ENCODE measurements around the gene FEZF2.

FEZF2 gene

GRCh38 chr3:62373215-62373614 is at the start of gene FEZF2:
FEZF2 (minus strand) TSS chr3:62373550; CDS start chr3:62372868, 682 bp downstream.
- DNase-seq (ENCODE audit: low read depth), result no peak

DNA sequence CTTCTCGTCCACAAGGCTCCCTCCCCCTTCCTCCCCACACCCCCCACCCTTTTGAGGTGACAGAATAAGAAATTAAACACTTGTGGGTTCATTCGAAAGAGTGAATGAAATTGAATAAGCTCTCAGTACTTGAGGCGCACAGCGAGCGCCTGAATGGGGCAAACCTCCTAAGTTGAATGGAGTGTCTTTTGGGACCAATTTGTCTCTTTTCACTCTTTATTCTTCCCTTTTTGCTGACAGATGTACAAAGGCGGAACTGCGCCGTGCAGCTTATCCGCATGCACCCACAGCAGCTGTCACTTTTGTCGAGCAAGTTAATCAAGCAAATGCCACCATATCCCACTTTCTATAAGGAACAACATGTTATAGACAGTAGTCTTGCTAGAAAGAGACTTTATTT is 47.9 kb upstream of the FEZF2 start:
- no peak for DNase-seq (ENCODE audit: low read depth)

- no peak for DNase-seq (ENCODE audit: low read depth)
Measured at GRCh38 chr3:62416144-62416543, 42.8 kb upstream of the FEZF2 start.

DNA sequence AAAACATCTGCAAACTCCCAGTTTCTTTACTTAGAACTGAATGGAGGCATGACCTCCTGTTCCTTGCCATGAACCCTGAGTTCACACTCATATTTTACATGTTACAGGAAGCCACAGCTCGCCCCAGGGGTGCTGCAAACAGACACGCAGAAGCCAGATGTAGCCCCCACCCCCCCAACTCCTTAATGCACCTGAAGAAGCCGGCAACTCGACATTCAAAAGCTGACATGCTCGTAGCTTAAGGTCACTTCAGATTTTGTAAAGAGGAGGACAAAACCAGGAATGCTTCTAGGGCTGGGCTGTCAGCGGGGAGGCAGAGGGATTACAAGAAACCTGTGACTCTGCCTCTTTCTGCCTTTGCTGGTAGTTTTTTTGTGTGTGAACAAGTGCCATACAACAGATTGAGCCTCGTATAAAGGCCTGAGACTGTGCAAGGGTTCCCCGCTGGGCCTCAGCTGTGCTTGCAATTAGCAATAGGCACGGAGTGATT is 42.0 kb upstream of the FEZF2 start:
- no peak for DNase-seq (ENCODE audit: low read depth)

GRCh38 chr3:62414786-62415185 is 41.4 kb upstream of the FEZF2 start:
- no peak for DNase-seq (ENCODE audit: low read depth)

- no peak for DNase-seq (ENCODE audit: low read depth)
Measured at GRCh38 chr3:62413687-62414086, 40.3 kb upstream of the FEZF2 start.

- DNase-seq (ENCODE audit: low read depth), result no peak
Measured at GRCh38 chr3:62406945-62407344, 33.6 kb upstream of the FEZF2 start.

GRCh38 chr3:62405566-62405965 is 32.2 kb upstream of the FEZF2 start:
- DNase-seq (ENCODE audit: low read depth), result no peak

GRCh38 chr3:62405135-62405534 is 31.8 kb upstream of the FEZF2 start:
- no peak for DNase-seq (ENCODE audit: low read depth)

- DNase-seq (ENCODE audit: low read depth), result no peak
Measured at GRCh38 chr3:62404321-62404720, 31.0 kb upstream of the FEZF2 start.

GRCh38 chr3:62403765-62404164 is 30.4 kb upstream of the FEZF2 start:
- DNase-seq (ENCODE audit: low read depth), result no peak

- DNase-seq (ENCODE audit: low read depth), result no peak
Measured at GRCh38 chr3:62392626-62393292, 19.4 kb upstream of the FEZF2 start.

GRCh38 chr3:62387251-62387650 is 13.9 kb upstream of the FEZF2 start:
- DNase-seq (ENCODE audit: low read depth), result no peak

DNA sequence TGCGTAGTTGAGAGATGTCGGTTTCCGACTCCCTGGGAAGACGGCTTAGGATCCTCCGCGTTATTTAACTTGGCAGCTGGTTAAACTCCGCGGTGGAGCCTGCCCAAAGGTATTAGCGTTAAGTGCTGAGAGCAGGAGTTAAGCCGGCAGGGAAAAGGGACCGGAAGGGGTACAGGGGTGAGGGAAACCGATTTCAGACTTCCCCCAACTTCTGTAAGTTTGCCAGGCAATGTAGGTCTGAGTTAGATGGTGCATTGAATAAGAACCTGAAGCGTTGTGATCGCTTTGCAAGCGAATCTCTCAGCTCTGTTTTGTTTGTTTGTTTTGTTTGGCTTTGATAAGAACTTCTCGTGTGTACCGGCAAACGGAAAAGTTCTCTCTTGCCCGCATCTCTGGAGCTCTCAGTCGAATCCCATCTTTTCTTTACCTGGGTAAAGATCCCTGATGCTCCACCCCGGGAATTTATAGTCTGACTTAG is 6.0 kb upstream of the FEZF2 start:
- no peak for DNase-seq (ENCODE audit: low read depth)

- DNase-seq (ENCODE audit: low read depth), result no peak
Measured at GRCh38 chr3:62378921-62379320, 5.6 kb upstream of the FEZF2 start.

GRCh38 chr3:62378311-62378789 is 5.0 kb upstream of the FEZF2 start:
- DNase-seq (ENCODE audit: low read depth), result no peak

DNA sequence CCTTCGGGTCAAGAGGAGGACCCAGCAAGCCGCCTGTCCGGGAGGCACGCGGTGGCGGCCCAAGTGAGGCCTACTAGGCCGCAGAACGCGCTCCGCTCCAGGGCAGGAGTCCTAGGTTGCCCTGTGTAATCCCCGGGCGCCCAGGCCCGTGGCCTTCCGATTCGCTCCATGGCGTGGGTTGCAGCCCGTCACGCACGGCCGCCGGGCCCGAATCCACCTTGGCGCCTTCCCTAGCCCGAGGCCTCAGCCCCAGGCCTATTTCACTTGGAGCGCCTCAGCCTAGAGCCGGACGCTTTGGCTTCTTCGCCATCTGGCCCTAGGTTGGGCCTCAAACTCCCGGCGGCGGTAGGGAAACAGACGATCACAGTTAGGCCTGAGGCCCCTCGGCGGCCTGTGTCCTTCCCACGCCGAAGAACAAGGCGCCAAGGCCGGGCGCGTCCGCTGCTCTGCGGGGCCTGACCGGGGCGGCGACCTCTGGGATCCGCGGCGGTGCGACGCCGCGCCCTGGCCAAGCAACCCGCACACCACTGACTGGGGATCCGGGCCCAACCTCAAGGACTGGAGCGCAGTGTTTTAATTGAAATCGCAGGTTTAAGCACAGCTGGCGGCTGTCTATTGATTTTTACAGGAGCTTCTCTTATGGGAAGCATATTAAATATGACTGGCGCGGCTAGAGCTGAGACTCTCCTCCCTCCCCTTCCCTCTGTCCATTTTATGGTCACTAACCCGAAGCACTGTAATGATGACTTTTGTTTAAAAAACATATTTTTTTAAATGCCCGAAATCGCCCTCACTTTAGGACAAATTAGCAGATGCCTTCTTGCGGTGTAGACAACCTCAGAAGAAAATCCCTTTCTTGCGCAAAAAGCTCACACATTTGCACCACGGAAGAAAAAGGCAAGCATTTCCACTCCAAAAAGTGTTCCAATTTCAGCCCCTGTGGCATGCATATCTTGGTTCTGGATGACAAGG is 3.8 kb upstream of the FEZF2 start:
- DNase-seq (ENCODE audit: low read depth), result no peak

GRCh38 chr3:62376454-62376720 is 3.0 kb upstream of the FEZF2 start:
- DNase-seq (ENCODE audit: low read depth), result no peak

DNA sequence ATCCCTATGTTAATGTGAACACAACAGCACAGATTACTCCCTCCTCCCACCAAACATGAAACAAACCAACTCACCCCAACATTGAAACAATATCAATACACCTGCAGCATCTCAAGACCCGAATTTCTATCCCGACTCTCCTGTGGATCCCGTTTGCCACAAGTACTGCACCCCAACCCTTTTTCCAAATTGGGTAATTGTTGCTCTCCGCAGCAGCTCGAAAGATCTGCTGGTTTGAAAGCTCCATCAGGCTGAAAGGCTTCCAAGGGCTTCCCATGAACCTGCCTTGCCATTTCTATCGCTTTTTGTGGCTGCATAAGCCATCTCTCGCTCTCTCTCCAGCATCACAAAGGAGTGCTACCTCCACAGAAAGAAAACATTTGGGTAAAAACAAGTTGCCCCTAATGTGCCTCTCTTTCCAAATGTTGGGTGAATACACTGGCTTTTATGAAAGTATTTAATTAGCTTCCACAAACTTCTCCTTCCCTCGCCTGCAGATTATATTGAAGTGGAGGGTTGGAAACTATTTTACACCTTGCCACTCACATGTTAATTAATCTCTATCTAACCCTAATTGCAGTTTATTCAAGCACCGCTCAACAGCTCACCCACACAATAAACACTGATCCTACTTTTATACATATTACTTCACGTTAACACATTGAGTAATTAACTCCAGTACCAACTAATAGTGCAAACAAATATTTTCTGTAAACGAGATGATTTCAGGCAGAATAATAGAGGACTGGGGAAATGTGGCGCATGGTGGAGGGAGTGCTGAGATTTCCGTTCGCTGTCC is 2.5 kb upstream of the FEZF2 start:
- DNase-seq (ENCODE audit: low read depth), result no peak

DNA sequence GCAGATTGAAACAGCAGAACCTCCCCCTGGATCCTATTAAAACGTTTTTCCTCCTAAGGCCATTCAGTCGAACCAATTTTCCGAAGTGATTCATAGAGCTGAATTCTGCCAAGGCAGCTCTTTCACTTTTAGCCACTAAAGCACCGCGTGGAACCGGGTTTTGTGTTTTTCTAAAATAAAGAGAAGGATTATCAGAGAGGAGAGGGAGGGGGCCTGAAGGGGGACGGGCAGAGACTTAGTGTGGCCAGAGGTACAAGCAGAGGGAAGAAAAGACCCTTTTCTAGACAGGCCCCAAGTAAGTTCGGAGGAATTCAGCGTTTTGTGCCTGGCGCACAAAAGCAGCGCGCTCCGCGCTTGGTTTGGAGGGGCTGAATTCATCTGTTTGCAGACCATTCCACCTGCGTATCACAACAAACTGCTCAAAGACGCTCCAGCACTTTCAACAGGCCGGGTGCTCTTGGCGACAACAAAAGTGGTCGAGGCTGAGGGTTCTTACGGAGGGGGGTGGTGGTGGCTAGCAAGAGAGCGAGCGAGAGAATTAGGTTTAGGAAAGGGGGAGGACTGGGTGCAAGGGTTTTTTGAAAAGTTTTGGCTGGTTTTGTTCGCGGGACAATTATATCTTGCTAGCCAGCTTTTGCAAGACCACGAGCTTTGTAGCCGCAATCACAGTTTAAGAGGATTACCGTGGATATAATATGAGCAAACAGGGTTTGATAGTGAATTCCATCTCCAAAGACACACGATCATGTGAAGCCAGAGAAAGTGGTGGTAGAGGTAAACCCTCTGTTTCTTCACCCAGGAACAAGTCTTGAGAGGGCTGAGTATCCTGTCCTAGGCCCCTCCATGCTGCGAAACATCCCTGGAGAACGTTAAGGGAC is 1.2 kb upstream of the FEZF2 start:
- DNase-seq (ENCODE audit: low read depth), result no peak

- no peak for DNase-seq (ENCODE audit: low read depth)
Measured at GRCh38 chr3:62373714-62374333, 474 bp upstream of the FEZF2 start.

Data from stimulated activated CD8-positive, alpha-beta memory T cell treated with anti-CD3 and anti-CD28 coated beads, Interleukin-4, amount 100 ng/mL, for 24 hours (primary cell).